ENCODE data around the gene NACC1. TPM values are rescaled to one million over a fixed set of nuclear protein-coding genes. Genes with fewer than 3 reads are reported as not detected.

Gene NACC1
- total and polyA plus RNA-seq, 9 donors: 12.9 to 23.4 (median 19.1) TPM

DNA sequence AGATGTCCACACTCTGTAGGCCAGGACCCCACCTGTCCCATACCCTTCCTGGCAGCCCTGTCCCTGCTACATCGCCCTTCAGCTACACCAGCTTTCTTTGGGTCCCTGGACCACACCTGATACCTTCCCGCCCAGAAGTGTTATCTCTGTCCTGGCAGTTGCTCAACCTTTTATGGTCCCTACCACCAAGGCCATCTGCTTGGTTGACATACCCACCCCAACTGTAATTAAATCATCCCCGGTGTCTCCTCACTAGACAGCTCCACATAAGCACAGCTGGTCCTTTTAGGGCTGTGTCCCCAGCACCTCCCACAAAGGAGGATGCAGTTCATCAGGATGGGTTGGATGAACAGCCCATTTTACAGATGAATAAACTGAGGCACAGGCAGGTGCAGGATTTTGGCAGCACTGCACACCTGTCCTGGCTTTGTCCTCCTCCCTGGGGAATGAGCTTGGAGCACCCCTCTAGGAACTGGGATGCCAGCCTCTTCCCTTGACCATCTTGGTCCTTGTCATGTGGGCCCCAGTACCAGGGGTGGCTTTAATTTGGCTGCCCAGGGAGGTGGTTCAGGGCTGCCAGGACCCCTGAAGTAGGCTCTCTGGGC, 12.9 kb downstream of the NACC1 start:
- Histone ChIP-seq H3K4me3 (ENCODE audit: low read length) (no peak overlapping the region), H3K27me3 (ENCODE audit: control insufficient read depth, insufficient read depth, low read length) (no peaks in the 10 kb centered on the region), H3K9me3 (replicated peaks; ENCODE audit: control insufficient read depth, low read depth, low read length) (no peaks in the 10 kb centered on the region), H3K4me1 (ENCODE audit: control insufficient read depth, insufficient read depth, low read length) (no peaks in the 10 kb centered on the region), H3K36me3 (ENCODE audit: control insufficient read depth, insufficient read depth, low read length) (peaks cover 11% of the 10 kb centered on the region), H3K27ac (ENCODE audit: low read length) (no peak overlapping the region)
- no peak for DNase-seq
- 91% methylated on average over 2 of the region's 3 CpGs for WGBS (ENCODE audit: insufficient coverage)

DNA sequence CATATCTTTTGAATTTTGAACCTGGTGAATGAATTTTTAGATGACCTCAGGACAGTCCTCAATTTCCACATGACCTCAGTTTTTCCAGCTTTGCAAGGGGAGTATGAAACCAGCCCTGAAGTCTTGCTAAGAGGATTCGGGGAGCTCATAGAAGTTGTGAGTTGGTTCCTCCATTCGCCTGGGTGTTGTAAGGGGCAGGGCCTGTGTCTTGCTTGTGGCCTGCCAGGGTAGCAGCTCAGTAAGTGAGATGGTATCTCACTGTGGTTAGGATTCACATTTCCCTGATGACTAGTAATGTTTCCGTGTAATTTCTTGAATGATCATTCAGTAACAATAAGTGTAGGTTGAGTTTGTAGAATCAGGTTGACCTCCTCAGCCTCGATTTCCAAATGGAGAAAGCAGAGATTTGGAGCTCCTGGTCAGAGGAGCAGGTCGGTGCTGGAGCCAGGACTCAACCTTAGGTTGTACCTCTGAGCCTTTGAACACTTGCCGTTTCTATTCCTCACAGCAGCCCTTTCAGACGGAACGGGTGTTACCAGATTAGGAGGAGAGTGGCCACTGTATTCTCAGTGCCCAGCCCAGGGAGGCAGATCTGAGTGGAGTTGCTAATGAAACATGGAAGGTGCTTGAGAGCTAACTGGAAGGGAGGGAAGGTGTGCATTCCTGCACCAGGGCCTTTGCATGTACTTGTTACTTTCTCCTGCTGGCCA, 14.6 kb downstream of the NACC1 start:
- no peak for DNase-seq
- Histone ChIP-seq H3K9me3 (replicated peaks; ENCODE audit: control insufficient read depth, low read depth, low read length) (no peaks in the 10 kb centered on the region), H3K36me3 (ENCODE audit: control insufficient read depth, insufficient read depth, low read length) (peaks cover 27% of the 10 kb centered on the region), H3K27ac (ENCODE audit: low read length) (no peak overlapping the region), H3K27me3 (ENCODE audit: control insufficient read depth, insufficient read depth, low read length) (no peaks in the 10 kb centered on the region), H3K4me3 (ENCODE audit: low read length) (no peak overlapping the region), H3K4me1 (ENCODE audit: control insufficient read depth, insufficient read depth, low read length) (no peaks in the 10 kb centered on the region)
- 82% methylated on average over 6 of the region's 8 CpGs for WGBS (ENCODE audit: insufficient coverage)

GRCh38 chr19:13133241-13133870, 15.3 kb downstream of the NACC1 start:
- no peaks in the 10 kb centered on the region for H3K4me1 ChIP-seq (ENCODE audit: control insufficient read depth, insufficient read depth, low read length)
- H3K9me3 ChIP-seq (replicated peaks; ENCODE audit: control insufficient read depth, low read depth, low read length): no peaks in the 10 kb centered on the region
- peaks cover 34% of the 10 kb centered on the region for H3K36me3 ChIP-seq (ENCODE audit: control insufficient read depth, insufficient read depth, low read length)
- no peak for DNase-seq
- no peaks in the 10 kb centered on the region for H3K27me3 ChIP-seq (ENCODE audit: control insufficient read depth, insufficient read depth, low read length)
- H3K27ac ChIP-seq (ENCODE audit: low read length): no peak overlapping the region
- no peak overlapping the region for H3K4me3 ChIP-seq (ENCODE audit: low read length)
- WGBS (ENCODE audit: insufficient coverage): 51% methylated on average over 6 of the region's 12 CpGs

GRCh38 chr19:13134626-13135025, 16.6 kb downstream of the NACC1 start:
- Histone ChIP-seq H3K27me3 (ENCODE audit: control insufficient read depth, insufficient read depth, low read length) (no peaks in the 10 kb centered on the region), H3K36me3 (ENCODE audit: control insufficient read depth, insufficient read depth, low read length) (peaks cover 41% of the 10 kb centered on the region), H3K9me3 (replicated peaks; ENCODE audit: control insufficient read depth, low read depth, low read length) (no peaks in the 10 kb centered on the region), H3K27ac (ENCODE audit: low read length) (no peak overlapping the region), H3K4me1 (ENCODE audit: control insufficient read depth, insufficient read depth, low read length) (no peaks in the 10 kb centered on the region), H3K4me3 (ENCODE audit: low read length) (no peak overlapping the region)
- DNase-seq: no peak
- WGBS (ENCODE audit: insufficient coverage): 100% methylated on average over 1 of the region's 3 CpGs

- Histone ChIP-seq H3K36me3 (ENCODE audit: control insufficient read depth, insufficient read depth, low read length) (peaks cover 45% of the 10 kb centered on the region), H3K27ac (ENCODE audit: low read length) (no peak overlapping the region), H3K9me3 (replicated peaks; ENCODE audit: control insufficient read depth, low read depth, low read length) (no peaks in the 10 kb centered on the region), H3K4me1 (ENCODE audit: control insufficient read depth, insufficient read depth, low read length) (no peaks in the 10 kb centered on the region), H3K27me3 (ENCODE audit: control insufficient read depth, insufficient read depth, low read length) (no peaks in the 10 kb centered on the region), H3K4me3 (ENCODE audit: low read length) (no peak overlapping the region)
- 91% methylated on average over 58 of the region's 60 CpGs for WGBS (ENCODE audit: insufficient coverage)
- no peak for DNase-seq
Observed at GRCh38 chr19:13135068-13136062, 17.3 kb downstream of the NACC1 start.

- H3K4me3 ChIP-seq (ENCODE audit: low read length): no peak overlapping the region
- peaks cover 46% of the 10 kb centered on the region for H3K36me3 ChIP-seq (ENCODE audit: control insufficient read depth, insufficient read depth, low read length)
- H3K27ac ChIP-seq (ENCODE audit: low read length): no peak overlapping the region
- 90% methylated on average over 19 of the region's 28 CpGs for WGBS (ENCODE audit: insufficient coverage)
- H3K9me3 ChIP-seq (replicated peaks; ENCODE audit: control insufficient read depth, low read depth, low read length): no peaks in the 10 kb centered on the region
- DNase-seq: no peak
- H3K27me3 ChIP-seq (ENCODE audit: control insufficient read depth, insufficient read depth, low read length): no peaks in the 10 kb centered on the region
- H3K4me1 ChIP-seq (ENCODE audit: control insufficient read depth, insufficient read depth, low read length): no peaks in the 10 kb centered on the region
Observed at GRCh38 chr19:13137290-13137794, 19.3 kb downstream of the NACC1 start.

GRCh38 chr19:13138171-13138915, 20.3 kb downstream of the NACC1 start:
- Histone ChIP-seq H3K27ac (ENCODE audit: low read length) (no peak overlapping the region), H3K4me3 (ENCODE audit: low read length) (no peak overlapping the region), H3K27me3 (ENCODE audit: control insufficient read depth, insufficient read depth, low read length) (no peaks in the 10 kb centered on the region), H3K4me1 (ENCODE audit: control insufficient read depth, insufficient read depth, low read length) (no peaks in the 10 kb centered on the region), H3K36me3 (ENCODE audit: control insufficient read depth, insufficient read depth, low read length) (peaks cover 50% of the 10 kb centered on the region), H3K9me3 (replicated peaks; ENCODE audit: control insufficient read depth, low read depth, low read length) (no peaks in the 10 kb centered on the region)
- WGBS (ENCODE audit: insufficient coverage): 85% methylated on average over 30 of the region's 40 CpGs
- DNase-seq: no peak

DNA sequence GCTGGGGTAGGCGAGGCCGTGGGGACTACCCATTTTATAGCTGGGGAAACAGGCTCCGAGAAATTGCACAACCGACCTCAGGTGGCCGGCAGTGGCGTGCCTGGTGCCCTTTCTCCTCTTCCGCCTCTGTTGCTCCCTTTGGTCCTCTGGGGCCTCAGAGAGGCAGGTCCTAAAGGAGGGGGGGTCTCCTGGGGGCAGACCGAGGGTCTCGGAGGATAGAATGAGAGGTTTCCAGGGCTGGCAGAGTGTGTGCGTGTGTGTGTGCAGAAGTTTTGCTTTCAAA, 20.8 kb downstream of the NACC1 start:
- H3K27ac ChIP-seq (ENCODE audit: low read length): no peak overlapping the region
- H3K36me3 ChIP-seq (ENCODE audit: control insufficient read depth, insufficient read depth, low read length): peaks cover 51% of the 10 kb centered on the region
- WGBS (ENCODE audit: insufficient coverage): 75% methylated on average over 7 of the region's 10 CpGs
- no peak overlapping the region for H3K4me3 ChIP-seq (ENCODE audit: low read length)
- DNase-seq: no peak
- H3K4me1 ChIP-seq (ENCODE audit: control insufficient read depth, insufficient read depth, low read length): no peaks in the 10 kb centered on the region
- no peaks in the 10 kb centered on the region for H3K9me3 ChIP-seq (replicated peaks; ENCODE audit: control insufficient read depth, low read depth, low read length)
- H3K27me3 ChIP-seq (ENCODE audit: control insufficient read depth, insufficient read depth, low read length): no peaks in the 10 kb centered on the region

- H3K36me3 ChIP-seq (ENCODE audit: control insufficient read depth, insufficient read depth, low read length): peaks cover 60% of the 10 kb centered on the region
Observed at GRCh38 chr19:13139633-13140311, 21.7 kb downstream of the NACC1 start.

More at GRCh38 chr19:13139633-13140311, 21.7 kb downstream of the NACC1 start:
- DNase-seq: no peak
- H3K9me3 ChIP-seq (replicated peaks; ENCODE audit: control insufficient read depth, low read depth, low read length): no peaks in the 10 kb centered on the region
- 87% methylated on average over 6 of the region's 11 CpGs for WGBS (ENCODE audit: insufficient coverage)
- no peaks in the 10 kb centered on the region for H3K27me3 ChIP-seq (ENCODE audit: control insufficient read depth, insufficient read depth, low read length)
- H3K4me3 ChIP-seq (ENCODE audit: low read length): no peak overlapping the region
- H3K4me1 ChIP-seq (ENCODE audit: control insufficient read depth, insufficient read depth, low read length): no peaks in the 10 kb centered on the region
- no peak overlapping the region for H3K27ac ChIP-seq (ENCODE audit: low read length)
